Spleen (tissue), 7 donors: ENCODE results near the gene HLA-DPB1.

Source experiments
- CTCF ChIP-seq, 11 experiments: fragments of 200-600 bp in 7 of 11; fragments of 450-650 bp in 4 of 11; sonication (generic) in 4 of 11; IDR thresholded peaks in 8 of 11; conservative IDR thresholded peaks in 3 of 11; 1 replicate in 7 of 11; 2 replicates in 4 of 11; pipeline versions ENCODE4 v1.4.0 to v1.8.0; 2016 to 2021; ENCODE audit warnings: antibody characterized with exemption in 11 of 11, inconsistent platforms in 4 of 11, mild to moderate bottlenecking in 1 of 11
- POLR2A ChIP-seq, 3 donors: fragments of 450-650 bp; IDR thresholded peaks; one replicate each; pipeline ENCODE4 v1.5.1; 2017; ENCODE audit warnings: antibody characterized with exemption in 3 of 3, mild to moderate bottlenecking in 1 of 3
- POLR2AphosphoS5 ChIP-seq, 3 donors: sonication (generic); formaldehyde crosslinking; IDR thresholded peaks; one replicate each; pipeline ENCODE4 v1.5.1; 2017; ENCODE audit warnings: antibody characterized with exemption in 3 of 3
- donor health status: DM: no; HTN: no; CAD: no; lungs with moderate emphysema.
- donor health status: DM: no; HTN: no; CAD: no.
- donor health status: DM: no; HTN: no; CAD: no.

- TF ChIP-seq POLR2AphosphoS5 (IDR thresholded peaks at IDR 0.05) (no peak), POLR2A (IDR thresholded peaks at IDR 0.05) (no peak), CTCF (IDR thresholded peaks at IDR 0.05 in 8 of 11, conservative IDR thresholded peaks at IDR 0.05 in 3 of 11) (no peak)
Observed at GRCh38 chr6:33123181-33123580, 47.4 kb downstream of the HLA-DPB1 start.
